B cell (primary cell): Measurements from ENCODE around the gene L2HGDH. TPM values are rescaled to one million over a fixed set of nuclear protein-coding genes. Genes with fewer than 3 reads are reported as not detected.

Experiments
- ATAC-seq: fragments of 200-7000 bp; cut with Tn5 transposase; one replicate; pipeline ENCODE4 v1.10.0; 2021; ENCODE audit warnings: low read depth, mild to moderate bottlenecking, moderate number of reproducible peaks, moderate library complexity
- CTCF ChIA-PET: fragments of 350-600 bp; sonication (Branson Sonifier 250); formaldehyde crosslinking; loops from one replicate; lab custom pipeline; 2021; ENCODE audit warnings: antibody characterized with exemption, inconsistent platforms; lab: Charles Lee
- POLR2A ChIA-PET: fragments of 350-600 bp; sonication (Branson Sonifier 250); formaldehyde crosslinking; loops from one replicate; lab custom pipeline; 2021; ENCODE audit warnings: antibody characterized with exemption; lab: Charles Lee
- DNase-seq: peaks from one replicate; pipeline ENCODE4 v3.0.0; 2013
- H2AFZ ChIP-seq: 2 replicates; pipeline ENCODE4 v1.6.1; 2012; ENCODE audit warnings: mild to moderate bottlenecking, low read depth, low read length; ENCODE audit not compliant: insufficient read depth, poor library complexity, severe bottlenecking
- H3K27ac ChIP-seq, 2 donors: 1 replicate in 1 of 2; 2 replicates in 1 of 2; pipeline ENCODE4 v1.5.1; 2012 to 2013; ENCODE audit warnings: low read length in 2 of 2, mild to moderate bottlenecking in 2 of 2, moderate library complexity in 1 of 2
- H3K27me3 ChIP-seq, 4 experiments: fragments of 200-600 bp in 1 of 4; sonication (generic) in 1 of 4; replicated peaks in 1 of 4; 1 replicate in 2 of 4; 2 replicates in 2 of 4; pipeline versions ENCODE4 v1.6.1 to v1.7.0; 2013 to 2016; ENCODE audit warnings: low read length in 3 of 4, mild to moderate bottlenecking in 2 of 4, mixed read lengths in 1 of 4, moderate library complexity in 1 of 4; ENCODE audit not compliant: insufficient read depth in 4 of 4, control insufficient read depth in 3 of 4; ENCODE audit errors: control extremely low read depth in 1 of 4
- H3K36me3 ChIP-seq, 2 experiments: replicated peaks in 1 of 2; 1 replicate in 1 of 2; 2 replicates in 1 of 2; pipeline versions ENCODE4 v1.6.1 to v1.7.1; 2013; ENCODE audit warnings: low read length in 1 of 2; ENCODE audit not compliant: insufficient read depth in 2 of 2, control insufficient read depth in 1 of 2; ENCODE audit errors: control extremely low read depth in 1 of 2, extremely low read depth in 1 of 2
- H3K4me1 ChIP-seq, 2 donors: fragments of 200-600 bp in 1 of 2; sonication (generic) in 1 of 2; 1 replicate in 1 of 2; 2 replicates in 1 of 2; pipeline versions ENCODE4 v1.5.1 to v1.6.1; 2013 to 2017; ENCODE audit warnings: low read length in 2 of 2; ENCODE audit not compliant: control insufficient read depth in 2 of 2, insufficient read depth in 2 of 2
- H3K4me2 ChIP-seq: replicated peaks from 2 replicates; pipeline ENCODE3; 2012; ENCODE audit warnings: mild to moderate bottlenecking, low read depth, low read length; ENCODE audit not compliant: poor library complexity, severe bottlenecking
- H3K4me3 ChIP-seq, 5 experiments: fragments of 200-600 bp in 1 of 5; sonication (generic) in 1 of 5; 1 replicate in 3 of 5; 2 replicates in 2 of 5; pipeline versions ENCODE4 v1.5.1 to v1.7.0; 2011 to 2016; ENCODE audit warnings: low read length in 4 of 5, mild to moderate bottlenecking in 4 of 5, low read depth in 2 of 5, control low read depth in 1 of 5, moderate library complexity in 1 of 5; ENCODE audit not compliant: insufficient read depth in 1 of 5; ENCODE audit errors: control extremely low read depth in 1 of 5, extremely low read depth in 1 of 5
- H3K79me2 ChIP-seq: fragments of 200-600 bp; sonication (generic); one replicate; pipeline ENCODE4 v1.6.0; 2016; ENCODE audit warnings: low read length; ENCODE audit not compliant: control insufficient read depth, insufficient read depth
- H3K9ac ChIP-seq: fragments of 200-600 bp; sonication (generic); 2 replicates; pipeline ENCODE4 v1.6.1; 2017; ENCODE audit warnings: mild to moderate bottlenecking, low read length, moderate library complexity
- H3K9me3 ChIP-seq, 3 donors: one replicate each; pipeline versions ENCODE4 v1.6.1 to v1.7.1; 2013; ENCODE audit warnings: low read length in 2 of 3; ENCODE audit not compliant: control insufficient read depth in 2 of 3, insufficient read depth in 1 of 3; ENCODE audit errors: control extremely low read depth in 1 of 3
- H4K20me1 ChIP-seq: 2 replicates; pipeline ENCODE4 v1.6.0; 2012; ENCODE audit warnings: mild to moderate bottlenecking, low read length; ENCODE audit not compliant: insufficient read depth, control insufficient read depth, poor library complexity, severe bottlenecking
- H3K27ac Mint-ChIP-seq: one replicate; pipeline ENCODE4 v1.8.0; 2021; ENCODE audit warnings: mixed read lengths
- H3K27me3 Mint-ChIP-seq: one replicate; pipeline ENCODE4 v1.8.0; 2021; ENCODE audit warnings: mixed read lengths
- H3K4me1 Mint-ChIP-seq: one replicate; pipeline ENCODE4 v1.8.0; 2021; ENCODE audit warnings: mixed read lengths
- H3K4me3 Mint-ChIP-seq: one replicate; pipeline ENCODE4 v1.8.0; 2021; ENCODE audit warnings: mixed read lengths
- H3K9me3 Mint-ChIP-seq: one replicate; pipeline ENCODE4 v1.8.0; 2022; ENCODE audit warnings: mixed read lengths; ENCODE audit not compliant: insufficient read depth
- CTCF ChIP-seq: fragments of 200-600 bp; IDR thresholded peaks from one replicate; pipeline ENCODE4 v1.8.0; 2022; ENCODE audit warnings: antibody characterized with exemption, mild to moderate bottlenecking
- EZH2 ChIP-seq: IDR thresholded peaks from 2 replicates; pipeline ENCODE4 v1.6.1; 2012; ENCODE audit warnings: borderline replicate concordance, low read depth, mild to moderate bottlenecking, moderate library complexity, low read length; ENCODE audit not compliant: insufficient read depth, poor library complexity, severe bottlenecking
- WGBS: methylation state at CpG from one replicate; pipeline ENCODE4 v1.1.5; 2013; ENCODE audit warnings: missing lambda C conversion rate; ENCODE audit not compliant: insufficient coverage; 5-methylcytosine and 5-hydroxymethylcytosine counted together
- intact Hi-C: fragments of 100-400 bp; cut with micrococcal nuclease; formaldehyde crosslinking; loops from one replicate; pipeline ENCODE4 v1.10.0; 2022
- polyA plus RNA-seq: library from polyadenylated mRNA; depleted of rRNA; stranded (reverse); fragments of >200 nt; gene quantifications from 2 replicates; pipeline ENCODE4 v1.2.3, GENCODE V29; 2012
- total RNA-seq, 2 donors: library from RNA; stranded (reverse); fragments of 120-200 nt in 1 of 2; gene quantifications; 1 replicate in 1 of 2; 2 replicates in 1 of 2; pipeline versions ENCODE4 v1.2.3 to v1.2.4, GENCODE V29; 2013 to 2022

The L2HGDH gene
- total and polyA plus RNA-seq, 2 donors (not counting 1 experiment from before 2014, with no cell fraction given), result 1.1 to 5.5 TPM

- Histone ChIP-seq H2AFZ (peak overlapping the region; percentile 48), H3K79me2 (no peaks in the 10 kb centered on the region), H3K4me2 (peak overlapping the region; percentile 55), H3K27ac (peak overlapping the region in 1 of 2 donors; percentile 74), H3K4me3 (peak overlapping the region in 2 of 5 experiments; percentile 10 to 24), H3K36me3 (peaks cover 7 to 21% of the 10 kb centered on the region in 2 experiments), H3K27me3 (no peaks in the 10 kb centered on the region), H3K4me1 (peaks cover 11 to 12% of the 10 kb centered on the region in 2 donors), H3K9me3 (no peaks in the 10 kb centered on the region), H4K20me1 (no peaks in the 10 kb centered on the region), H3K9ac (peak overlapping the region; percentile 44)
- CTCF ChIA-PET, result interaction anchor here (0.6 to 2.0 kb wide), 3 partner anchors 15 to 265 kb away, joined by 3 to 14 read pairs (median 10); no protein-coding TSS in a partner anchor
- POLR2A ChIA-PET, result no interaction called here
- WGBS, result 15% methylated on average over 6 of the region's 7 CpGs
- no peak for DNase-seq
- TF ChIP-seq CTCF, result no peak
- TF ChIP-seq EZH2, result no peak
- H3K4me1 Mint-ChIP-seq, result peaks cover 16% of the 10 kb centered on the region
- peak overlapping the region; percentile 77 for H3K4me3 Mint-ChIP-seq
- intact Hi-C loops, result no loop called here
- no peaks in the 10 kb centered on the region for H3K27me3 Mint-ChIP-seq
- peak overlapping the region; percentile 81 for H3K27ac Mint-ChIP-seq
- H3K9me3 Mint-ChIP-seq, result no peaks in the 10 kb centered on the region
- ATAC-seq, result no peak
These were observed 24.2 kb upstream of the L2HGDH start for GRCh38 chr14:50335989-50336824.

DNA sequence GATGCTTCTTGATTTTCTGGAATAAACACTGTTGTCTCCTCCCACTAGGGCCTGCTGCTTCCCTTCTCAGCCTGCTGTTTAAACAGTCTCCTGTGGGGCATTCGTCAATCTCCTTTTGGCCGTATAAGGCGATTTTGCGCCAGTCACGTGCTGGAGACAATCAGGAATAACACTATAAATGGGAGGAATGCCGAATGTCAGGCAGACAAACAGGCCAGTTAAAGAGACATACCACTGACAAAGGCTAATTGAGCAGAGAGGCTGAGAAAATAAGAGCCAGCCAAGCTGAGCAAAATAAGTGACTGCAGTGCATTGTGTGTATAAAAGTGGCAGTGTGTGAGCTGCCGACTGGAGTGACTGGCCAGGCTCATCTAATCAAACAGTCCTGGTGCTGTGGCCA is 23.4 kb upstream of the L2HGDH start:
- Histone ChIP-seq H3K27me3 (no peaks in the 10 kb centered on the region), H4K20me1 (no peaks in the 10 kb centered on the region), H3K4me2 (no peak overlapping the region), H2AFZ (peak overlapping the region; percentile 48), H3K36me3 (peaks cover 9 to 23% of the 10 kb centered on the region in 2 experiments), H3K4me1 (peaks cover 11 to 12% of the 10 kb centered on the region in 2 donors), H3K4me3 (no peak overlapping the region), H3K9me3 (no peaks in the 10 kb centered on the region), H3K27ac (peak overlapping the region in 1 of 2 donors; percentile 74), H3K9ac (no peak overlapping the region), H3K79me2 (no peaks in the 10 kb centered on the region)
- ChIA-PET POLR2A (interaction anchor here (0.5 to 0.7 kb wide), 3 partner anchors 70 to 612 kb away, joined by 3 to 8 read pairs (median 5); no protein-coding TSS in a partner anchor), CTCF (interaction anchor here (1.8 to 2.0 kb wide), 2 partner anchors 14 to 17 kb away, joined by 10 to 14 read pairs; no protein-coding TSS in a partner anchor)
- Mint-ChIP-seq H3K27me3 (no peaks in the 10 kb centered on the region), H3K4me3 (peak overlapping the region; percentile 77), H3K4me1 (peaks cover 16% of the 10 kb centered on the region), H3K27ac (peak overlapping the region; percentile 81), H3K9me3 (no peaks in the 10 kb centered on the region)
- intact Hi-C loops, result no loop called here
- WGBS, result 86% methylated on average over 6 of the region's 7 CpGs
- ATAC-seq (no peak), DNase-seq (no peak)
- TF ChIP-seq EZH2 (no peak), CTCF (no peak)
